ENCODE results near the gene FAM111A.

DNA sequence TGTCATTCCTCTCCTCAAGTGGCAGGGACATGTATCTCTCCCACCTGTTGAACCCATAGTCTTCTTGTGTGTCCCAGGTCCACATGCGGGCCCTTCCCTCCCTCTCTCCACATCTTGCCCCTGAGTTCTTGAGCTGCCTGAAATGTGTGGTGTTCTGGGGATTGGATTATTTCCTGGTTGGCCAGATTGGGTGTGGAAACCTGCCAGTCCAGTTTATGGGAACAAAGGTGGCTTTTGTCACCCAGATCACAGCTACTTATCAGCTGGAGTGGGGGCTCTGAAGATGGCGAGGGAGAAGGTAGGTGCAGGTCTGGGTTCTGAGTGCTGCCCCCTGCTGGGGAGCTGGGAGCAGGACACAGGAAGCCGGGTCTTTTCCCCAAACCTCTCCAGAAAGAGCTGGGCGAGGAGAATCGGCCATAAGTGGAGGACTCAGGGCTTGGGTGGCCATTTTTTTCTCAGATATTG, 43.5 kb downstream of the FAM111A start:
- TF ChIP-seq SP1 (CRISPR knock-in tag; IDR thresholded peaks at IDR 0.05): no peak
- no peak for TF ChIP-seq ZNF324 (CRISPR knock-in tag; IDR thresholded peaks at IDR 0.05)
- no peak for TF ChIP-seq POLR3A (IDR thresholded peaks at IDR 0.05; ENCODE audit: borderline replicate concordance, extremely low read depth, insufficient read depth, insufficient read length)
- TF ChIP-seq NFIC (IDR thresholded peaks at IDR 0.05): no peak
